Posterior cingulate gyrus (tissue), 11 donors: Measurements from ENCODE around the gene CCDC9.
A peak's percentile ranks its signal among the peaks of the same experiment; 100 is the strongest.
"Not testable (repeated sequence)": the region's sequence is repeated elsewhere in the genome, so short reads cannot be mapped to it uniquely, and the experiment has no call there.

Source experiments
- DNase-seq, 10 donors: peaks; one replicate each; pipeline versions ENCODE4 v3.0.0 to v3.0.0-alpha.2; 2020 to 2021; ENCODE audit warnings: mixed read lengths in 3 of 10
- intact Hi-C: fragments of 100-400 bp; cut with DNase I; formaldehyde crosslinking; loops from one replicate; pipeline ENCODE4 v1.15.1; 2023

Gene CCDC9

DNA sequence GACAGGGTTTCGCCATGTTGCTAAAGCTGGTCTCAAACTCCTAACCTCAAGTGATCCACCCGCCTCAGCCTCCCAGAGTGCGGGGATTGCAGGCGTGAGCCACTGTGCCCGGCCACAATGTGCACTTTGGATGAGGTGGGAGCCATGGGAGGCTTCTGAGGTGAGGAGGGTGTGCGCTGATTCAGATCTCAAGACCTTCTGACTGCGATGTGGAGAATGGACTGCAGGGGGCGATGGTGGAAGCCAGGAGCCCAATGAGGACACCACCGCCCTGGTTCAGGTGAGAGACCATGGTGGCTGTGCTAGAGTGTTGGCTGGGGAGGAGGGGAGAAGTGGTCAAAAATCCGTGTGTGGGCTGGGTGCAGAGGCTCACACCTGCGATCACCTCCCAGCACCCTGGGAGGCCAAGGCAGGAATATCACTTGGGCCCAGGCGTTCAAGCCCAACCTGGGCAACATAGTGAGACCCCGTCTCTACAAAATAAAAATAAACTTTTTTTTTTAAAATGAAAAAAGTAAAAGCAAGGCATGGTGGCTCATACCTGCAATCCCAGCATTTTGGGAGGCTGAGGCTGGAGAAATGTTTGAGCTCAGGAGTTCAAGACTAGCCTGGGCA is 24.0 kb downstream of the CCDC9 start:
- intact Hi-C loops: no loop called here
- DNase-seq: no peak

DNA sequence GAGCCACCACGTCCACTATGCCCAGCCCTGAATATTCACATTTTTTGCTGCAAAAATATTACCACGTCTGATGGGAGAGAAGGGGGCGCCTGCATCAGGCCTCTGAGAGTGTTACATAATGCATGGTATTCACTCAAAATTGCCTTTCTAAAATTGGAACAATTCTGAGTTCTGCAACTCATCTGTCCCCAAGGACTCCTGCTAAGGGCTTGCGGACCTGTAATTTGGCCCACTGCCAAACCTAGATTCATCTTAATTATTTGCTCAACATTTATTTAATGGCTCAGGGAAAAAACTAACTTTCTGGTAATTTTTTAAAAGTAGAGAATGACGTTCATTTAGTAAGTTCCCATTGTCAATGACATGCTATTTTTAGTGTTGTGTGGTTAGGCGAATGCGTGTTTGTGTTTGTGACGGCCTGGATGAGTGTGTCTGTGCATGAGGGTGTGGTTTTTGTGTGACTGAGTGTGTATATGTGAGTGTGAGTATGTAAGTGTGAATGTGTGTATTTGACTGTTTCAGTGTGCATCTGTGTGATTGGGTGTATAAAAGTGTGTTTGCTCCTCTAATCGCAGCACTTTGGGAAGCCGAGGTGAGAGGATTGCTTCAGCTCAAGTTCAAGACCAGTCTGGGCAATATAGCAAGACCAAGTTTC is 27.2 kb downstream of the CCDC9 start:
- no peak for DNase-seq
- intact Hi-C loops: no loop called here

GRCh38 chr19:47284324-47284899 is 28.1 kb downstream of the CCDC9 start:
- intact Hi-C loops: no loop called here
- peak in 2 of 10 donors; percentile 28 to 50 for DNase-seq

DNA sequence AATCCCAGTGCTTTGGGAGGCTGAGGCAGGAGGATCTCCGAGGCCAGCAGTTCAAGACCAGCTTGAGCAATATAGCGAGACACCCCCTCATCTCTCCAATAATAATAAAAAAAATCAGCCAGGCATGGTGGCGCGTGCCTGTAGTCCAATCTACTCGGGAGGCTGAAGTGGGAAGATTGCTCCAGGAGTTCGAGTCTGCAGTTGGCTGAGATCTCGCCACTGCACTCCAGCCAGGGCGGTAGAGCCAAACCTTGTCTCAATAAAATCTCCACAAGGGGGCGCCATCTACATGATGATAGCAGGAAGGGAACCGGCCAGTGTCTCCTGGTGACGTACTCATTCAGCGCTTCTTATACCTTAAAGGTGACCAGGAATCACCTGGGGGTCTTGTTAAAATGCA is 39.7 kb downstream of the CCDC9 start:
- intact Hi-C loops: loop anchor here (1.0 to 10.0 kb wide), 2 partner anchors 95 to 129 kb away; no protein-coding TSS in a partner anchor
- peak in 7 of 10 donors; percentile 56 to 91 (median 70) for DNase-seq

GRCh38 chr19:47300867-47301266 is 44.5 kb downstream of the CCDC9 start:
- intact Hi-C loops, DNase-seq: not testable (repeated sequence)

GRCh38 chr19:47302249-47302648 is 45.9 kb downstream of the CCDC9 start:
- intact Hi-C loops: no loop called here
- no peak for DNase-seq

DNA sequence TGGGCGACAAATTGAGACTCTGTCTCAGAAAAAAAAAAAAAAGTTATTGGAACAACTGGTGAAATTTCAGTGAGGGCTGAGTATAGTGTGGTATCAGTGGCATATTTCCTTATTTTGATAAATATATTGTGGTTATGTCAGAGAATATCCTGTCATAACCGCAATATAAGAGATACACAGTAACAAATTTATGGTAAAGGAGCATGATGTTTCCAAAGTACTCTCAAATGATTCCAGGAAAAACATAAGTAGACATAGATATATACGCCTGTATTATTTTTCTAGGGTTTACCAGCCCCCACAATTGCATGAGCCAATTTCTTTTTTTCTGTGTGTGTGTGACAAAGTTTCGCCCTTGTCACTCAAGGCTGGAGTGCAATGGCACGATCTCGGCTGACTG is 47.6 kb downstream of the CCDC9 start:
- DNase-seq: peak in 1 of 10 donors; percentile 47
- intact Hi-C loops: no loop called here

DNA sequence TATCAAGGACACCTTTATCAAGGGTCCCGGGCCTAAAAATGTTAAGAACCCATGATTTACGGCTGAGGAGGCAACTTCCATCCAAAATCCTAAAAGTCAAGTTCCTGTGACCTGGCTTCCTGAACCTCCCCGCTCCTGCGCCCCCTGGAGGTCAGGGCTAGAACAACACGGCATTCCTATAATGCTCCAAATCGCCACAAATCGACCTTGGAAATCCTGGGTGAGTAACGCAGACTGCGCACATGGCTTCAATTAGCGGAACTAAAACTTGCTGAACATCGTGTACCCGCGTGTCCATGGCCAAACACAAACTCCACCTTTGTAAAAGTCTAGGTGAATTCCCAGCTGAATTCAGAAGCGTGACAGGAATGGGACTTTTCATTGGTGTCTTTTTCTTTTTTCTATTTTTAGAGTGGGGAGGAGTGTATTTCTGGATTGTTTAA is 49.0 kb downstream of the CCDC9 start:
- intact Hi-C loops: no loop called here
- DNase-seq: peak in 7 of 10 donors; percentile 39 to 91 (median 60)

GRCh38 chr19:47306303-47306702 is 50.0 kb downstream of the CCDC9 start:
- intact Hi-C loops: no loop called here
- DNase-seq: no peak

DNA sequence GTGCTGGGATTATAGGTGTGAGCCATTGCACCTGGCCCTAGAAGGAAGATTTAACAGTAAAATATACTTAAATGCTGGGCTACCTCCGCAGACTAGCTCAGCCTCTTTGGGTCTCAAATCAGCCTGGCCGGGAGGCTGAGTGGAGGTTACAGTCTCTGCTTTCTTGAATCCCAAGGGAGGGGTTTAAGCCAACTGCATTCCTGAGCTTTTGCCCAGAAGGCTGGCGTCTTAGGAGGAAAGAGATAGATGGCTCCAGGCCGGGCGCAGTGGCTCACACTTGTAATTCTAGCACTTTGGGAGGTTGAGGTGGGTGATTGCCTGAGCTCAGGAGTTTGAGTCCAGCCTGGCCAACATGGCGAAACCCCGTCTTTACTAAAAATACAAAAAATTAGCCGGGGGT is 52.7 kb downstream of the CCDC9 start:
- intact Hi-C loops: no loop called here
- DNase-seq: no peak

- DNase-seq: no peak
- intact Hi-C loops: no loop called here
Observed at GRCh38 chr19:47309608-47310007, 53.3 kb downstream of the CCDC9 start, which contains the start of gene C5AR1. Gene C5AR1 (plus strand): TSS chr19:47309861. CDS start chr19:47309896, 35 bp downstream.

DNA sequence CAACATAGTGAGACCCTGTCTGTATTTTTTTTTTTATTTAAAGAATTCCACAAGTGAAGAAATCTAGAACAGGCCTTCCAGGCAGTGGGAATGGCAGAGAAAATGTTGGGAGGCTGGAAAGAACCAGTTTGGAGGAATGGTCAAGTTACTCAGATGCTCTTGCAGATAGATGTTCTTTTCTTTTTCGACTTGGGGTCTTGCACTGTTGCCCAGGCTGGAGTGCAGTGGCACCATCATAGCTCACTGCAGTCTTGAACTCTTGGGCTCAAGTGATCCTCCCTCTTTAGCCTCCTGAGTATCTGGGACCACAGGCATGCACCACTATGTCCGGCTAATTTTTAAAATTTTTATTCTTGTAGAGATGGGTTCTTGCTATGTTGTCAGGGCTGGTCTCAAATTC is 54.0 kb downstream of the CCDC9 start:
- intact Hi-C loops: no loop called here
- DNase-seq: no peak

- peak in 1 of 10 donors; percentile 21 for DNase-seq
- intact Hi-C loops: no loop called here
Observed at GRCh38 chr19:47310819-47311218, 54.5 kb downstream of the CCDC9 start.

GRCh38 chr19:47312366-47313006 is 56.2 kb downstream of the CCDC9 start:
- no peak for DNase-seq
- intact Hi-C loops: no loop called here

DNA sequence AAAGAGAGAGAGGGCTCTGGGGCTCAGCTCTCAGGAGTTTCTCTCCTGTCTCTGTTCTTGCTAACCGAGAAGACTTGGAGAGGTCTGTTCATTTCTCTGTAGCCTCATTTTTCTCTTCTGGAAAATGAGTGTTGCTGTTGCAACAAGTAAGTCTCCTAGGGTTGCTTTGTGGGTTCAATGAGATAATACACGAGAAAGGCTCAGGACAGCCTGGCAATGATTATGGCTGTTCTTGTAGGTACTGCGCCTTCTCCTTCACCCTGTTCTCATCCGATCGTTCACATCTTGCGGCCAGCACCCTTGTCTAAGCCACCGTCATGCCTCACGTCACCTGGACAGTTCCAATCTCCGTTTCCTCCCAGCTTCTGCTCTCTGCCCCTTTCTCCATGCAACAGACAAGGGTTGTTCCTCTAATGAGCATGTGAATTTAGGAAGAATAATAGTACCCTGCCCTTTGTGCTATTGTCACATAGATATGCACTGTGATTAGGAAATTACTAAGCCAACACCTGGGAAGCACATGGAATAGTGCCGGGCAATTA is 57.5 kb downstream of the CCDC9 start:
- intact Hi-C loops: no loop called here
- no peak for DNase-seq

DNA sequence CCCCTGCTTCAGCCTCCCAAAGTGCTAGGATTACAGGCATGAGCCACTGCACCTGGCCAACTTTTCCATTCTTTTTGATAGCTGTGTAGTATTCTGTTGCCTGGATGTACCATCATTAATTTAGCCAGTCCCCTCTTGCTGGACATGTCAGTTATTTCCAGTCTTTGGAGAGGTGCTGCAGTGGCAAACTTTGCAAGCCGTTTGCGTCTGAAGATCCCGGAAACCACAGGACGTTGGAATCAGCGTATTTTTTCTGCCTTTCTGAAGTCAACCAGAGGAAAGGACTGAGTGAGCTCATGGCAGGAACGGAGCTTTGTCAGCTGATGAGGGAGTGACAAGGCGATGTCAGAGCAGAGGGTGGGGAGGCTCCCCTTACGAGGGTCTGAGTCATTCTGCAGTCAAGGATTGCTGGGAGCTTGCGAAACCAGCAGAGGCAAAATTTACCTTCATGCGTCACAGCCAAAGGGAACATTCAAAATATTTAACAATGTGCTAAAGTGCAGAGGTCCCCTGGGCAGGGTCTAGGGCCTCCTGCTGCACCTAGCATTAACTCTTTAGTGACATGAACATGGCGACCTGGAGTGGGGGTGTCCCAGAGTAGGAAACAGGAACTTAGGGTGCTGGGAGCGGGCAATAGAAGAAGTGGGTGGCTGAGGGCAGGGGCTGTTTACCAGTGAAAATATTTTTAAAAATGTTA is 58.9 kb downstream of the CCDC9 start:
- peak in 4 of 10 donors; percentile 24 to 88 (median 44) for DNase-seq
- intact Hi-C loops: no loop called here

DNA sequence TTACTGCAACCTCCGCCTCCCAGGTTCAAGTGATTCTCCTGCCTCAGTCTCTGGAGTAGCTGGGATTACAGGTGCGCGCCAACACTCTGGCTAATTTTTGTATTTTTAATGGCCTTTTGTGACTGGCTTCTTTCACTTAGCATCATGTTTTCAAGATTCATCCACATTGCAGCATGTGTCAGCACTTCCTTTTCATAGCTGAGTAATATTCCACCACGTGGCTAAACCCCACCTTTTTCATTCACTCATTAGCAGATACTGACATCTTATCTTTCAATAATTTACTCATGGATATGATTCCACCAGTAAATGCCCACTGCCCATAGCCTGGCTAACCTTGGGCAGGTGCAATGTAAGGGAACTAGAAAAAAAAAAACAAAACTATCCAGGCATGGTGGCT is 60.2 kb downstream of the CCDC9 start:
- no peak for DNase-seq
- intact Hi-C loops: no loop called here

DNA sequence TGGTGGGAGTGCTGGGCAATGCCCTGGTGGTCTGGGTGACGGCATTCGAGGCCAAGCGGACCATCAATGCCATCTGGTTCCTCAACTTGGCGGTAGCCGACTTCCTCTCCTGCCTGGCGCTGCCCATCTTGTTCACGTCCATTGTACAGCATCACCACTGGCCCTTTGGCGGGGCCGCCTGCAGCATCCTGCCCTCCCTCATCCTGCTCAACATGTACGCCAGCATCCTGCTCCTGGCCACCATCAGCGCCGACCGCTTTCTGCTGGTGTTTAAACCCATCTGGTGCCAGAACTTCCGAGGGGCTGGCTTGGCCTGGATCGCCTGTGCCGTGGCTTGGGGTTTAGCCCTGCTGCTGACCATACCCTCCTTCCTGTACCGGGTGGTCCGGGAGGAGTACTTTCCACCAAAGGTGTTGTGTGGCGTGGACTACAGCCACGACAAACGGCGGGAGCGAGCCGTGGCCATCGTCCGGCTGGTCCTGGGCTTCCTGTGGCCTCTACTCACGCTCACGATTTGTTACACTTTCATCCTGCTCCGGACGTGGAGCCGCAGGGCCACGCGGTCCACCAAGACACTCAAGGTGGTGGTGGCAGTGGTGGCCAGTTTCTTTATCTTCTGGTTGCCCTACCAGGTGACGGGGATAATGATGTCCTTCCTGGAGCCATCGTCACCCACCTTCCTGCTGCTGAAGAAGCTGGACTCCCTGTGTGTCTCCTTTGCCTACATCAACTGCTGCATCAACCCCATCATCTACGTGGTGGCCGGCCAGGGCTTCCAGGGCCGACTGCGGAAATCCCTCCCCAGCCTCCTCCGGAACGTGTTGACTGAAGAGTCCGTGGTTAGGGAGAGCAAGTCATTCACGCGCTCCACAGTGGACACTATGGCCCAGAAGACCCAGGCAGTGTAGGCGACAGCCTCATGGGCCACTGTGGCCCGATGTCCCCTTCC is 63.9 kb downstream of the CCDC9 start:
- no peak for DNase-seq
- intact Hi-C loops: no loop called here
